GM21367 (cell line): ENCODE results near the gene WDR91.

Experiments used
- ATAC-seq: cut with Tn5 transposase; IDR thresholded peaks from one replicate; pipeline ENCODE4 v1.9.1; 2021; ENCODE audit not compliant: unreplicated experiment

Gene WDR91

DNA sequence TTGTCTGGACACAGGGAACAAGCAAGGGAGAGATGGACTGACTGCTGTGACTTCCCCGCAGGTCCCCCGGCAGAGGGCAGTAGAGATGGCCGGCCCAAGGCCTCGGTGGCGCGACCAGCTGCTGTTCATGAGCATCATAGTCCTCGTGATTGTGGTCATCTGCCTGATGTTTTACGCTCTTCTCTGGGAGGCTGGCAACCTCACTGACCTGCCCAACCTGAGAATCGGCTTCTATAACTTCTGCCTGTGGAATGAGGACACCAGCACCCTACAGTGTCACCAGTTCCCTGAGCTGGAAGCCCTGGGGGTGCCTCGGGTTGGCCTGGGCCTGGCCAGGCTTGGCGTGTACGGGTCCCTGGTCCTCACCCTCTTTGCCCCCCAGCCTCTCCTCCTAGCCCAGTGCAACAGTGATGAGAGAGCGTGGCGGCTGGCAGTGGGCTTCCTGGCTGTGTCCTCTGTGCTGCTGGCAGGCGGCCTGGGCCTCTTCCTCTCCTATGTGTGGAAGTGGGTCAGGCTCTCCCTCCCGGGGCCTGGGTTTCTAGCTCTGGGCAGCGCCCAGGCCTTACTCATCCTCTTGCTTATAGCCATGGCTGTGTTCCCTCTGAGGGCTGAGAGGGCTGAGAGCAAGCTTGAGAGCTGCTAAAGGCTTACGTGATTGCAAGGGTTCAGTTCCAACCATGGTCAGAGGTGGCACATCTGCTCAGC, 46.8 kb downstream of the WDR91 start:
- ATAC-seq, result no peak

DNA sequence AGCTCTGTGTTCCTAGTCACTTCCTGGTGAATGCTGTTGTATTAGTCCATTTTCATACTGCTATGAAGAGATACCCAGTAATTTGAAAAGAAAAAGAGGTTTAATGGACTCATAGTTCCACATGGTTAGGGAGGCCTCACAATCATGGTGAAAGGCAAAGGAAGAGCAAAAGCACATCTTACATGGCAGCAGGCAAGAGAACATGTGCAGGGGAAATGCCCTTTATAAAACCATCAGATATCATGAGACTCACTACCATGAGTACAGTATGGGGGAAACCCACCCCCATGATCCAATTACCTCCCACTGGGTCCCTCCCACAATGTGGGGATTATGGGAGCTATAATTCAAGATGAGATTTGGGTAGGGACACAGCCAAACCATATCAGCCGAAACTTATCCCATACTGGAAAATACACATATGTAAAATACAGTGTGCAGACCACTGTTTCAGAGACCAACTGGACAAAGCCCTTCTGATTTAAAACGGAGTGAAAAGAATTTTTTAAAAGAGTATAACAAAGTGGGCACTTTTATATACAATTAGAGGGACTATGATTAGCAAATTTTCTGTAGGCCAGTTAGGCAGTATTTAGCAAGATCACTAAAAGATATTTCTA, 48.8 kb downstream of the WDR91 start:
- no peak for ATAC-seq

DNA sequence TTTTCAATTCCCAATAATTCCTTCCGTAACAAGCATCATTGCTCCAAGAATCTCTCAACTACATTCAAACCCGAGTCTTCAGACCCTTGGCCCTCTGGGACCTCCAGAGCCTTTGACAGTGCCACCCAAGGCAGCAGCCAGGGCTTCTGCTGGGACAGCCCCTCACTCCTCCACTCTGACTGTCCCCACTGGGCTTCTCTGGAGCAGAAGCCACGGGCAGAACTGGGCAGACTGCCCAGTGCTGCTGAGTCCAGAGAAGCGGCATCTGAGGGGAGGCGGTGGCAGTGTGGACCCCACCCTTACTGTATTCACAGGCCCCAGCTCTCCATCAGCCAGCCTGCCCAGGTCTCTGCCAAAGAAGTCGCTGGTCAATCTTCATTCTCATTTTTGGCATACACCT, 49.7 kb downstream of the WDR91 start:
- ATAC-seq, result no peak

DNA sequence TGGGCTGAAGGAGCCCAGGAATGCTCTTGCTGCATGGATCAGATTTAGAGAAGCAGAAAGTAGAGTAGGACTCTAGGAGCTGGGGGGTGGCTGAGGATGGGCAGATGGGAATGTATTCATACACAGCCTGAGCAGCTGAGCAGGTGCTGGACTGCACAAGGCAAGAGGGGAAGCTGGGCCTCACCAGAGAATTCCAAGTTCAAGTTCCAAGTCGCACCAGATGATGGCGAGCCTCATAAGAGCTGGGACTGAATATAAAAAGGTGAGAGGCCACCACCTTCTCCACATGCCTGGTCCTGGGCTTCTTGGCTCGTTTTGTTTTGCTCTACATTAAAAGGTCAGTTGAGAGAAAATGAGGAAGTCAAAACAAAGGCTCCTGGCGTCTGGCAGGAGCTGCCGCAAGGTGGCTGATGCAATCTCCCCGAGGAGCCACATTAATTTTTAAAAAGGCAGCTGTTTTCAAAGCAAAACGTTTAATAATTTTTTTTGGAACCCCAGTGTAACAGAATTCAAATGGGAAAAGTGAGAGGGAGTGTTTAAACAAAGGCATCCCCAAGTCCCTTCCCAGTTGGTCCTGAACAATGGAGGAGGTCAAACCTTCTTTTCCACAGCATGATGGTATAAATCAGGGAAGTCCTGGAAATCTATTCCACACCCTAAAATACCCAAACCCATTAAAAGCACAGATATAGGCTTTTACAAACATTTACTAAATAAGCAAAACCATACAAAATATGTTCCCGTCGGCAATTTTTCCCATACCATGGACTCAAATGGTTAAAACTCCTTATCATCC, 50.3 kb downstream of the WDR91 start:
- ATAC-seq, result no peak

DNA sequence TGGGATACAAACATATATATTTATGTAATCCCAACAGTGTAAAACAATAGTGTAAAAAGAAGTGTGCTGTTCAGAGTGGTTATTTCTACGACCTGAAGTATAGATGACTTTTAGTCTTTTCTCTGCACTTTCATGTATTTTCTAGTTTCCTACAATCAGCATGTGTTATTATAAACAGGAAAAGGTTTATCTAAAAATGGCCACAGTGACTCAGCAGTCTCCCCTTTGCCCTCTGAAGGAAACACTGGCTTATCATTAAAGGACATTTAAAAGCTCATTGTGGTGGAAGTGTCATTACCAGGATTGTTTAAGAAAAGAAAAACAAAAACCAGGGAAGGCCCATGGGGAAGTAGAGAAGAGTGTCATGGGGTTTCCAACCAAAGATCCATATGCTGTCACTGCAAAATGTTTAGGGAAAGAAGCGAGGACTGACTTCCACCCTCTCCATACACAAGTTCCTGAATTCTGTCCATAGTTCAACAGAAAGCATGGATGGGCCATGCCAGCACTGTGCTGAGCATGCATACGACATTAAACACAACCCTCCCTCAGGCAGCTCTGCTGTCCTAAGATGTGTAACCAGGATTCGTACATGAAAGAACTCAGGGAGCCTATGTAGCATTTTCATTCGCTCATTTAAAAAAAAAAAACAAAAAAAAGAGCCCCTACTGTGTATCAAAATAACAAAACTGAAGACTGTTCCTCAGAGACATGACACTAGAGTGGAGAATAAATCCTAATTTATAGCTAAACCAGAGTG, 51.0 kb downstream of the WDR91 start:
- peak; percentile 40 for ATAC-seq

DNA sequence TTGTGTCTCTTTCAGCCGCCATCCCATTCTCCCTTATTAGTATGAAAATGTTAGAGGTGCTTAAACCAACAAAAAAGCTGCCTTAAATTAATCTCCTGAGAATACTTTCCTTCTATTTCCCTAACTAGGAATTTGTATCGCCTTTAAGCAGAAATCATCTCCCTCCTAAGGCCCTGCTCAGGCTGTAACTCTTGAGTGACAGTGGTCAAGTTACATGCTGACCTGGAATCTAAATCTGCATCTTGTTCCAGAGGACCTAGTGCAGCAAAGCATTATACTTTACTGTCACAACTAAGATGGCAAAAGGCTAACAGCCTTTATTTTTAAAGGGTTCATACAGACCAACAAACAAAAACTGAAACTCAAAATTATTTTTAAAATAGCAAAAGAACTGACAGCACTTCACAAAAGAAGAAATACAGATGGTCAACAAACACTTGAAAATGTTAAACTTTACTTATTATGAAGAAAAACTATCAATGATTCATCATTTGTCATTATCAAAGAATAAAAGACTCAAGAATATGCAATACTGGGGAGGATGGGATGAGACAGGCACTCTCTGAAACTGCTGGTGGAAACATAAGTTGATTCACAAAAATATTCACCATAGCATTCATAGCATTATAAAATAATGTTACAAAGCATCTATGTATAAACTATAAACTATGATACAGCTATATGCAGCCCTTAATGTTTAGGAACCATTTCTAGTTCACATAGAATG, 51.8 kb downstream of the WDR91 start:
- ATAC-seq, result no peak

DNA sequence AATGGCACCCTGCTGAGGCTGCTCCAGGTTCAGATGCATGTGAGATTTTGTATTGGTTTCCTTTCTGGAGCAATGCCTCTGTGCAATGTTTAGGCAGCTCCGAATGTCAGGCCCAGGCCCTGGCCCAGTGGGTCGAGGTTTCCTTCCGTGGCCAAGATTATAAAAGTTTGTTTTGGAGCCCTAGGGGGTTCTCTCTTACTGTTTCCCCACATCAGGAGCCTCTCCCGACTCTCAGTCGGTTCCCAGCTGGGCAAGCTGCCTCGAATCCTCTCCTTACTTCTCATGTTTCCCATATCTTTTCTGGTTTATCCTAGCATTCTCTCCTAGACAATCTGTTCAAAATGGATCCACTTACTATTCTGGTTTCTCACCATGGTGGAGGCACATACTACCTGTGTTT, 52.5 kb downstream of the WDR91 start:
- ATAC-seq, result no peak

DNA sequence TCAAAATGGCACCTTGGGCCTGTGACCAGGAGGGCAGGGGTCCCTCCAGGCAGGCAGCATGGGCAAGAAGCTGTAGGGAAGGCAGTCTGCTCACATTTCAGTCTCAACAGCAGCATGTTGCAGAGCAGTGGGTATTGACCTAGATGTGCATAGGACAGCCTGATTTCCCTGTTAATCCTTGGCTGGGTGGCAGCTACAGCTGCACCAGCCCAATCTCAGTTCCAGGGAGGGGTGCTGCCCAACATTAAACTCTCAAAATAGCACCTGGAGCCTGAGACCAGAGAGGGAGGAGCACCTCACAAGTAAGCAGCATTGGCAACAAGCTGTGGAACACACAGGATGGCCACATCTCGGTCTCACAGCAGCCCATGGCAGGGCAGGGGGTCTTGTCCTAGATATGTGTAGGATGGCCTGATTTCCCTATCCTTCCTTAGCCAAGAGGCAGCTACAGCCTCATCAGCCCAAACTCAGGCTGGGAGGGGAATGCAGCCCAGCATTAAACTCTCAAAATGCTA, 53.1 kb downstream of the WDR91 start:
- ATAC-seq, result no peak

DNA sequence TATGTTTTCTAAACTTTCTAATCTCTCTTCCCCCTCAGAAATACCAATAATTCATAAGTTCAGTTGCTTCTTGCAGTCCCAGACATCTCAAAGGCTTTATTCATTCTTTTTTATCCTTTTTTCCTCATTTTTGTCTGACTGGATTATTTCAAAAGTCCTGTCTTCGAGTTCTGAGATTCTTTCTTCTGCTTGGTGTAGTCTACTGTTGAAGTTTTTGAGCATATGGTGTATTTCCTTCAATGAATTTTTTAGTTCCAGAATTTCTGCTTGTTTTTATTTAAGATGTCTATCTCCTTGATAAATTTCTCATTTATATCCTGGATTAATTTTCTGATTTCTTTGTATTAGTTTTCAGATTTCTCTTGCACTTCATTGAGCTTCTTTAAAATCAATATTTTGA, 55.0 kb downstream of the WDR91 start:
- ATAC-seq, result no peak

DNA sequence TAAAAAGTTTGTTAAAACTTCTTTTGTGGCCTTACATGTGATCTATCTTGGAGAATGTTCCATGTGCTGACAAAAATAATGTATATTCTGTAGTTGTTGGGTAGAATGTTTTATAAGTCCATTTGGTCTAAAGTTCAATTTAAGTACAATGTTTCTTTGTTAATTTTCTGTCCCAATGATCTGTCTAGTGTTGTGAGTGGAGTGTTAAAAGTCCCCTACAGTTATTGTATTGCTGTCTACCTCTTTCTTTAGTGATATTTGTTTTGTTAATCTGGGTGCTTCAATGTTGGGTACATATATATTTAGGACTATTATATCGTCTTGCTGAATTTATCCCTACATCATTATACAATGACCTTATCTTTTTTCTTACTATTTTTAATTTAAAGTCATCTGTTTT, 56.6 kb downstream of the WDR91 start:
- no peak for ATAC-seq

DNA sequence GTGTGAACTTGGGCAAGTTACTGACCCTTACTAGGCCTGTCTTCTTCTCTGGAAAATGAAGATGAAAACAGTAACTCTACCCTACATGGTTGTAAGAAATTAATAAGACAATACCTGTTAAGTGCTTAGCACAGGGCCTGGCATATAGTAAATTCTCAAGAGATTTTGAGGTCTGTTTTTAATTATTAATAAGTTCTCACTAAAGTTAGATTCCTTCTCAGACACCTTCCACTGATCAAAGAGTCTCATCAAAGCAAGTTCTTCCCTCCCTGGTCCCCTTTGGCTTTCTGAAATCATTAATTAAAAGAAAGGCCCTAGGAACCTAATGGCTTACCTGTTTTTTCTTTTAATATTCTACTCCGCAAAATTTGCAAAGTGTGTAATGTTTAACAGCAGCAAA, 58.9 kb downstream of the WDR91 start:
- ATAC-seq, result no peak

DNA sequence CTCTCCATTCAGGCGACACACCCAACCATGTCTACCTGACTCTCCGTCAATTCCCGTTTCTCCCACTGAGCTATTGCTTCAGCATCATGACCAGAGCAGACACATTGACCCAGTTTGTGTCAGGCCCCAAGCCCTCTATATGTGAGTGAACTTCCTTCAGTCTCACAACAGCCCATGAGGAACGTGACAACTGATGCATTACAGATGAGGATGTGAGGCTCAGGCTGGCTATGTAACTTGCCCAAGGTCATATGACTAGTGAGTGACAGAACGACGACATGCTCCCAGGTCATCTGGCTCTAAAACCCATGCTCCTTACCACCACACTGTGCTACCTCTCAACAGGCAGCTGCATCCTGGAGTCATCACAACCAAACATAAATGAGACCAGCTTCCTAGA, 59.8 kb downstream of the WDR91 start:
- no peak for ATAC-seq

DNA sequence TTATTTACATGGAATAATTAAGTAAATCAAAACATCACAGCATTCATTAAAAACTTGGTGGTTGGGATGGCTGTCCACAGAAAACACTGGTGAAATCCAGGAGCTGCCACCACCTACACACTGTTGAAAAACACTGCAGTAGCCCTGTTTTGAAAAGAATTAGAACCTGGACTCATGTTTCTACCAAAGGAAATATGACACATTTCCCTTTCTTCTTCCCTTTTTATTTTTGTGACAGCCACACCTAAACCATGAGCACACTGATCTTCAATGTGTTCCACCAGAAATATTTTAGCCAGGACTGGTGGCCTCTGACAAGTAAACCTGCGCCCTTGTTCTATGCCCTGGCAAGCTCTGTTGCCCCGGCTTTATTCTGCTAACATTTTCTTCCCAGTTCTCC, 60.2 kb downstream of the WDR91 start:
- ATAC-seq, result no peak

DNA sequence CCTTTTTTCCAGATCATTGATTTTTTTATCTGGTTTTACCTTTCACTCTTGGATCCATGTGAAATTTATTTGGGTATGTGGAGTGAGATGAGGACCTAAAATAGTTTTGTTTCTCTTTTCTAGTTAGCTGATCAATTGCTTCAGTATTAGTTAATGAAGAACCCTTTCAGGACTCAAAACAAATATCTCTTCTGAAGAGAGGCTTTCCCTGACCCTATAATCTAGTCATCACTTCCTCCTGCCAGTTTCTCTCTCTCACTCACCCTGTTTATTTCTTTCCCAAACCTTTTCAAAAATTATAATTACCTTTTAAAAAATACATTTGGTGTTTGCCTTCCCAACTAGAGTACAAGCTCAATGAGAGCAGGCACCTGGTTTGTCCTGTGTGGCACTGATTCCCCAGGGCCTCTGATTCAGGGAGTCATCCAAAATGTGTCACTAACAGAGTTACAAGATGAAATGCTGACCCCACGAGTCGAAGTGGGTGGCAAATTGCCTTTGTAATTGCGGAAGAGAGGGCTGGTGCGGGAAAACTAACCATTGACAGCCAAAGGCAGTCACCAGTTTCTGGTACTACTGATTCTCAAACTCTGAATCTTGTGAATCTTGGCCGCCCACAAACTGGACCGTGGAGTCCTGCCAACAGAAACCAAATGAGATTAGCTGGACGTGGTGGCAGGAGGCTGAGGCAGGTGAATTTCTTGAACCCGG, 61.1 kb downstream of the WDR91 start:
- no peak for ATAC-seq

DNA sequence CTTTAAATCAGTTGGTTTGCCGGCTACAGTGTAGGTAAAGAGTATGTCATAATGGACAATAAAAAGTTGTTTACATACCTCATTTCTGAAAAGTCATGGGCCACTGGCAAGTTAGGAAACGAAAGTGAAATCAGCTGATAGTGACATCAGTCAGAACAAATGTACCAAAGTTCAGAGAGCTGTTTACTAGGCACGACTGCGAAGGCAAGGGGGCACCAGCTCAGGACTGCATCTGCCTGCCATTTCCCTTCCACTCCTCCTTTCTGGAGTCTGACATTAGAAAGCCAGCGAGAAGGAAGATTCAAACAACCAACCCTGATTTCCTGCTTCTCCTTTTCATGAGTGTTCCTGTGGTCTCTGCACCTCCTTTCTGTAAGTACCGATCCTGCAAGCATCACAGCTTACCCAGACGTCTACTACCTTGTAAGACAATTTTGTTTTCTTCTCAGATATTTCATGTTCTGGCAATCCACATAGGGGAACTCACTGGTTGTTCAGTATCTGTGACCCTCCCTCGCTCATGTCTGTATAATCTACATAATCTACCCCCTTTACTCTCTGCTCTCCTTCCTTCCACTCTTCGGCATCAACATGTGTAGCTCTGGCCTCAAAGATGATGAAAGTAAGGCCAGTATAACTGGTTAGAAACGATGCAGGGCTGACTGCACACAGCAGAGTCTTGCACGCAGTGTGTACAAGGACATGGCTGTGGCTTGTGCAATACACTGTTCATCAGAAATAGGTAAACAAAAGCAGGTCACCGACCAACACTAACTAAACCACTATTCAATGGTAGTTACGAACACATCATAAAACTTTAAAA, 63.2 kb downstream of the WDR91 start, which contains the start of gene TMEM140:
TMEM140 (plus strand) TSS at position 174 of the 823 bp plus-strand sequence. CDS start 16,370 bp downstream, outside the sequence.
- ATAC-seq, result peak; percentile 64

DNA sequence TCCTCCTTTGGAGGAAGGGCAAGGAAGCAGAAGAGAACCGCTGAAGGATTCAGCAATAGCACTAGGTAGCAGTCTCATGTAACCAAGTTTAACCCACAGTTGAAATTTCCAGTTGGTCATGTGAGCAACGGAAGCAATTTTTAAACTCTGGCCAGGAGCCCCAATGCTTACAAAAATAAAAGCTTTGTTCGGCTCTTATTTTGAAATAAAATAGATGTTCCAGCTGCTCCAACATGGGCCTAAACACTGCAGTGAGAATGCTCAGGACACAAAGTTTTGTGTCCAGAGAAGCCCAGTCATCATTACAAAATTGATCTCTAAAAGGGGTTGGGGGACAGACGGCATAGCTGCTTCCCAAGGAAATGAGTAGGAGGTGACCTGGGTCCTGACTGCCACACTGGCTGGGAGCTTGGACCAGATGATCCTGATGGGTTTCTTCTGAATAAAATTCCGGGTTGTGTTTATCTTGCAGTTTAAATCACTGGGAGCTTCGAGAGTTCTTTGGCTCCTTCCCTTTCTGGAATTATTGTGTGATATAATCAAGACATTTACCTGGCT, 63.9 kb downstream of the WDR91 start:
- no peak for ATAC-seq

DNA sequence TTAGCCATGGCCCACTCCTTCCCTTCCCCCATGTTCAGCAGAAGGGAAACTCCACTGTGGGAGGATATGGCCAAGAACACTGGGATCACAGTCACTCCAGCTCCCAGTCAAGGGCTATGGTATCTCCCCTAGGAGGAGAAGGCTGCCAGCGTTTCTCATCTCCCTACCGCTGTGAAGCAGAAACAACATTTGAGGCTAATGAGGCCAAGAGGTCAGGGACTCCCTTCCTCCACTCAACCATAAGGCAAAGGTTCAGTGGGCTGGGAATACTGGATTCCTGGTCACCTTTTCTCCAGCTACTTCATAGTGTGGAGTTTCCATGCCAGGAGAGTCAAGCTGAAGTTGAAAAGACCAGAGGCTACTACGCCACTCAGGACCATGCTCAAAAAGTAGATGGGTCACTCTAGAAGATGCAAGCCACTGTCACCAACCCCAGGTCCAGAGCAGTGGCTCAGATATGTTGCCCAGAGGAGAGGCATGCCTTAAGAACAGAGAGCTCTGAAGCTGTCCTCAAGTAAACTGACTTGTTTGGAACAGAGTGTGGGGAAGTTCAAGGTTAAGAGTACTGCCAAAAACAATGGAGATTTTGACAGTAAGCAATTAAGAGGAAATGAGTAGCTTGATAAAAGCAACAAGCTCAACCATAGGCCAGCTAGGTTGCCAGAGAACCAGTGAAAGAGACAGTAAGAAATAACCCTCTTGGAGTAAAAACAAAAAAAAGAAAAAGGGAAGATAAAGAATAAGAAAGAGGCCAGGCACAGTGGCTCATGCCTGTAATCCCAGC, 67.2 kb downstream of the WDR91 start:
- ATAC-seq, result no peak
